Measurements from ENCODE around the gene FAM184A.

The FAM184A gene

DNA sequence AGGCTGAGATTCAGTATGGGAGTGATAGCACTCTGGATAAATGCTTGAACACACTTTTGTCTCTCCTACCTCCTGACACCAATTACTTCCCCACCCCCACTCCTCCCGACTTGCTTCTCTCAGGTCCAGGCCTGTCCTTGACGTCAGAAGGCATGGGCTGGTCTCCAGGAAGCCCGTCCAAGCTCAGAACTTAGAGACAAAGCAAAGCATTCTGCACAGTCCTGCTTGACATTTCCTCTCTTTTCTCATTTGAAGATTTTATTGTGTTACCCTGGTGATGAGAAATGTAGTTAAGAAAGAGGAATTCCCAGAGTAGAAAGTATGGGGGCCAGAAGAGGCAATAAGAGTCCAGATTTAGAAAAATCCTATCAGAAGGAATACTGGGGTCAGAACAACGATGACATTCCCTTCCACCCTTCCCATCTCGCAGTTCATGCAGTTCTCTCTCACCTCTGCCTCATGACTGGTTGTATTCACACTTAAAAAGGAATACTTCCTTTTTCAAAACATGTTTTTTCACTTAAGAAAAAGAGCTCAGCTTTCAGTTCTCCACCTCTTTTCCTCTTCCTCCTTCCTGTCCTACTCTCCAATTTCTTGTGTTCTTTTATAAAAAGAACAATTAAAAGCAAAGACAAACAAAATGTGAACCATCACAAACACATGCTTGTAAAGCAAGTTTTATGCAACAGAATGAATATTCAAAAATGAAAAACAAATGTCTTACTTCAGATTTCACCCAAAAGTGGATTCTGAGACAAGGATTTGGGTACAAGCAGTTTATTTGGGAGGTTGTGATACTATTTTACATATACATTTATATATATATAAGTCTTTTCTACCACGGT lies 18.5 kb upstream of the FAM184A start:
- DNase-seq (ENCODE audit: low read depth), result no peak

DNA sequence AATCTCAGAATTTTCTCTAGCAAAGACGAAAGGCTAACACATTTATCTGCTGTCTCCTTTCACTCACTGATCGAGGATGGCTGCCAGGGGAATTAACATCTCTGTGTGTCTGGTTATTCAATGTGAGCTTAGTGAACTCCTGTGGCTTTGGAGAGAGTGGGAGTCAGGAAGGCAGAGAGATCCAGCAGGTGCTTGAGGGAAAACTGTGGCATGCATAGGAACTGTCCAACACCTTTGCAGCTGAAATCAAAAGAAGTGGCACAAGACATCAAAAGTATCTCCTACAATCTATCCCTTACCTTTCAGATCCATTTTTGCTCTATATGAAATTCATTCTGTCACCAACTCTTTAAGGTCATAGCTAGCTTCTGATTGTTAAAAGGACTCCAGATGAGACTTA lies 11.8 kb upstream of the FAM184A start:
- DNase-seq (ENCODE audit: low read depth), result no peak

- DNase-seq (ENCODE audit: low read depth), result no peak
These were observed 6.3 kb upstream of the FAM184A start for GRCh38 chr6:119084784-119085183.

DNA sequence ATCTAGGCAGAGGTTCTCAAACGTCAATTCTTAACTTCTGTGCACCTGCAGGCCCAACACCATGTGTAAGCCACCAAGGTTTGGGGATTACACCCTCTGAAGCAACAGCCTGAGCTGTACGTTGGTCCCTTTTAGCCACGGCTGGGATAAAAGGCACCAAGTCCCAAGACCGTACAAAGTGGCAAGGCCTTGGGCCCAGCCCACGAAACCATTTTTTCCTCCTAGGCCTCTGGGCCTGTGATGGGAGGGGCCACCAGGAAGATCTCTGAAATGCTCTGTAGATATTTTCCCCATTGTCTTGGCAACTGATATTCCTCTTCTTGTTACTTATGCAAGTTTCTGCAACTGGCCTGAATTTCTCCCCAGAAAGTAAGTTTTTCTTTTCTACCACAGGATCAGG lies 4.5 kb upstream of the FAM184A start:
- no peak for DNase-seq (ENCODE audit: low read depth)

- no peak for DNase-seq (ENCODE audit: low read depth)
These were observed 882 bp upstream of the FAM184A start for GRCh38 chr6:119079283-119079809.

GRCh38 chr6:119077643-119078375 lies 655 bp downstream of the FAM184A start:
- DNase-seq (ENCODE audit: low read depth), result peak; percentile 11

- DNase-seq (ENCODE audit: low read depth), result no peak
These were observed 1.1 kb downstream of the FAM184A start for GRCh38 chr6:119077391-119077642.

- no peak for DNase-seq (ENCODE audit: low read depth)
These were observed 1.7 kb downstream of the FAM184A start for GRCh38 chr6:119076576-119077390.

- no peak for DNase-seq (ENCODE audit: low read depth)
These were observed 2.3 kb downstream of the FAM184A start for GRCh38 chr6:119076173-119076572.

DNA sequence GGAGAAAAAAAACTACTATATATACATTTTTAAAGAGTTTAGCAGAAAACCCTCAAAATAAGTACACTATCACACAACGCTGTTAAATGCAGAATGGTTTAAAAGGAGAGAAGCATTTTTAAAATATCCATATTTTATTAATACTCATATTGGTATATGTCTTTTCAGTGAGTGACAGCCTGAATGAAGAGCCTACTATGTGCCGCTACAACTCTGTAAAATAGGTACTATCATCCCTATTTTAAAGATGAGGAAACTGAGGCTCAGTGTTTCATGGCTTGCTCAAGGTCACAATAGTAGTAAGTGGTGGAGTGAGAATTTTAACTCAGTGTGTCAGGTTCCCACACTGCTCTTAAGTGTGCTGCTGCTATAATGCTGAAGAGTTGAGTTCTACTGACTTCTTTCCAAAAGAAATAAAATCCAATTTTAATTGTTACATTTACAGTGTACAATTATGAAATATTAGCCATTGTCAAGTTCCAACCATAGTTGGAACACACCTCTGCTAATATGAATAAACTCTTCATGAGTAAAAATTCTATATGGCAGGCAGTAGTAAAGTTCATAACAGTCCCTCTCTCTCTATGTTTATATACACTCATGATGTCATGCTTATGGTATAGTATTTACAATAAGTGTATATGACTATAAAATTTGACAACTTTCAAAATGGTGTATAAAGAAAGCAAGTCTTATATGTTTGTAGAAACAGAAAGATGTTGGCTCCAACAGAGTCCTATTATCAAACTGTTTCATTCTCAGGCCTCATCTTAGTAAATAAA lies 3.1 kb downstream of the FAM184A start:
- DNase-seq (ENCODE audit: low read depth), result no peak

DNA sequence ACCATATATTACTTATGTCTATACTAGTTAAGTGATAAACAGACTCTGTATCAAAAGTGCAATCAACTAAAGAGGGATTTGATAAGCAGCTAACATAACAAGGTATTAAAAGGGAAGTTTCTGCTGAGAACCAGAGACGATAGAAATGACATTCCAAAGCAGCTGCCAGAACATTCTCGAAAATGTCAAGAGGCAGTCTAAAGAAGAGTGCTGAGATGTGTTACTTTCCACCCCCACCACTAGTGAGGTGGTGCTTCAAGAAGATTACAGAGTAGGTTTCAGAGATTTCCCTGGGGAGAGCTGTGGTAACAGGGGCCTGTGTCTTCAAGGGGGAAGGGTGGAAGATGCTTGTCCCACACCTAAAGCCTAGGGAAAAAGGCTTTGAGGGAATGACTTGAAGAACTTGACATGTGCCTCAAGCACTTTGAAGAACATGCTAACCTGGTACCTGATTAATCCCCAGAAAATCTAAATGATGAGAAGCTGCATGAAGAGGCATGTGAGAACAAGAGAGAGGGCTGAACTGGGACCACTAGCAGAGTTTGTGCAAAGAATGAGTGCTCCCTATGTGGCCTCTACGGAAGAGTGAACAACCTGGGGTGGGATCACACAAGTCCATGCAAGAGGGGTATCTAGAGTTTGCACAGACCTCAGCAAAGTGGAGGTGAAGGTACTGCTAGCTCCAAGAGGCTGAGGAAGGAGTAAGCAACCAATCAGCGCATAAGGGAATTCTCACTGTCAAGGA lies 5.0 kb downstream of the FAM184A start:
- DNase-seq (ENCODE audit: low read depth), result no peak

DNA sequence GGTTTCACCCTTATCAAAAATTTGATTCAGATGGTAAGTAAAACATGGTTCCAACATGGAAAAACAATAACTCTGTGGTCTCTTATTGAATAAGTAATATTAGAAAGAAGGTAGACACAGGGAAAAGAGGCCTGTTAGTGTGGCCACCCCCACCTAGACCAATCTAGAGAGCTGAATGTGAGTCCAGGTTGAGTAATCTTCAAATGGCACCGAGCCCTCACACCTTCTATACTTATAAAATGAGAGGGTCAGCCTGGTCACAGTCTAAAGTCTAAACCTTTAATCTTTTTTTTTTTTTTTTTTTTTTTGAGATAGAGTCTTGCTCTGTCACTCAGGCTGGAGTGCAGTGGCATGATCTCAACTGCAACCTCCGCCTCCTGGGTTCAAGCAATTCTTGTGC lies 6.9 kb downstream of the FAM184A start:
- DNase-seq (ENCODE audit: low read depth), result no peak

- DNase-seq (ENCODE audit: low read depth), result no peak
These were observed 11.4 kb downstream of the FAM184A start for GRCh38 chr6:119067091-119067490.

- no peak for DNase-seq (ENCODE audit: low read depth)
These were observed 11.9 kb downstream of the FAM184A start for GRCh38 chr6:119066517-119066916.

DNA sequence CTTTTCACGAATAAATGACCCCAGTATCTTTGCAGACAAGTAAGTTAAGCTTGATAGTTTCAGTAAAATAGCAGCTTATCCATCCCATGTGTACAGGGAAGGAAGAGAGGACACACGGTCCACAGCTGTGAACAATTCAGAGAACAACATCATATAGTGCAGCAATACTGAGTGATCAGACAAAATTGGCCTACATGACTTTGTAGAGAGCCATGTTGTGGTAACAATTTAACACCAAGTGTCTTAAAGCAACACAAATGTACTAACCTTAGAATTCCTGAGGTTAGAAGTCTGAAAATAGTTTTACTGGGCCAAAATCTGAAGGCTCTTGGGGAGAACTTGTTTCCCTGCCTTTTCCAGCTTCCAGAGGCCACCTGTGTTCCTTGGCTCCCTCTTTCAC lies 12.5 kb downstream of the FAM184A start:
- no peak for DNase-seq (ENCODE audit: low read depth)

- DNase-seq (ENCODE audit: low read depth), result no peak
These were observed 13.1 kb downstream of the FAM184A start for GRCh38 chr6:119065382-119065781.

- no peak for DNase-seq (ENCODE audit: low read depth)
These were observed 15.0 kb downstream of the FAM184A start for GRCh38 chr6:119063491-119063890.

DNA sequence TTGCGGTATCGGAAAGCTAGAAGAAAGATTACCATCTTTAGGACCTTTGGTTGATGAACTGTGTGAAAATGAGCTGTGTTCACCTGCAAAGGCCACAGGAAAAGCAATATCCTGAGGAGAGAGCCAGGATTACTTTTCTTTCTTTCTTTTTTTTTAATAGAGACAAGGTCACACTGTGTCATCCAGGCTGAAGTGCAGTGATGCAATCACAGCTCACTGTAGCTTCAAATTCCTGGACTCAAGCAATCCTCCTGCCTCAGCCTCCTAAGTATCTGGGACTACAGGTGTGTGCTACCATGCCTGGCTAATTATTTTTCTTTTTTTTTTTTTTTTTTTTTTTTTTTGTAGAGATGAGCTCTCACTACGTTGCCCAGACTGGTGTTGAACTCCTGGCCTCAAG lies 17.2 kb downstream of the FAM184A start:
- no peak for DNase-seq (ENCODE audit: low read depth)

GRCh38 chr6:119060255-119060907 lies 18.1 kb downstream of the FAM184A start:
- DNase-seq (ENCODE audit: low read depth), result no peak

GRCh38 chr6:119055069-119055468 lies 23.4 kb downstream of the FAM184A start:
- no peak for DNase-seq (ENCODE audit: low read depth)

DNA sequence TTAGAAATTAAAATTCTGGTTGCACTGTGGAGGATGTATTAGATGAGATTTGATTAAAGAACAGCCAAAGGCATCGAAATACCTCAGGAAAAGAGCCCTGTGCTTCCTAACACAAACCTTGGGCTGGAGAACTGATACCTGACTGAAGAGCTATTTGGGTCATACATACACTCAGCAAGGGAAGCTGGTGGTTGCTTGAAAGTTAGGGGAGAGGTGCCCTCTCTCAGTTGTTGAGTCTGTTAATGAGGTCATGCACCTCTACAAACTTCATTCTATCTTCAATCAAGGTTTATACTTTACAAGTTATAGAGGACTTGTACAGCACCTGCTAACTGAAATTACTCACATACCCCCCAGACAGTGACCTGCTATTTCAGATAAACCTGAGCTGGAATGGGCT lies 25.5 kb downstream of the FAM184A start:
- no peak for DNase-seq (ENCODE audit: low read depth)

All from stimulated activated CD8-positive, alpha-beta memory T cell treated with anti-CD3 and anti-CD28 coated beads, Interleukin-15, amount 100 ng/mL, for 24 hours (primary cell).